ENCODE measurements around the gene CTTN. TPM values are rescaled to one million over a fixed set of nuclear protein-coding genes. Genes with fewer than 3 reads are reported as not detected.

CTTN gene
- total and polyA plus RNA-seq, 2 of the 8 experiments (the other 6 are each of a cell fraction or from before 2014, with no cell fraction given) = 84.6 to 216 TPM

GRCh38 chr11:70410276-70411205 lies 12.2 kb downstream of the CTTN start (continued):
- TF ChIP-seq RFX5 (IDR thresholded peaks at IDR 0.05; ENCODE audit: borderline replicate concordance, low read depth, low read length) (no peak), BCL11A (IDR thresholded peaks at IDR 0.05; ENCODE audit: low read depth in 2 of 2, low read length in 2 of 2) (no peak), SIX5 (IDR thresholded peaks at IDR 0.05; ENCODE audit: low read depth, low read length) (no peak)

Data from H1 (cell line).